Large intestine (tissue), 3 donors: Measurements from ENCODE around the gene SUSD1. TPM values are rescaled to one million over a fixed set of nuclear protein-coding genes. Genes with fewer than 3 reads are reported as not detected.
"Not testable (repeated sequence)": the region's sequence is repeated elsewhere in the genome, so short reads cannot be mapped to it uniquely, and the experiment has no call there.

Experiments
- DNase-seq, 2 donors: peaks; one replicate each; pipeline versions ENCODE4 v3.0.0 to v3.0.0-alpha.2; 2013
- H3K27ac ChIP-seq: one replicate; pipeline ENCODE4 v1.5.1; 2013; ENCODE audit warnings: low read length
- H3K27me3 ChIP-seq: 2 replicates; pipeline ENCODE4 v1.6.1; 2013; ENCODE audit warnings: low read length; ENCODE audit not compliant: control insufficient read depth, insufficient read depth
- H3K36me3 ChIP-seq: 2 replicates; pipeline ENCODE4 v1.6.1; 2013; ENCODE audit warnings: low read length; ENCODE audit not compliant: control insufficient read depth, insufficient read depth
- H3K4me1 ChIP-seq: one replicate; pipeline ENCODE4 v1.6.1; 2013; ENCODE audit warnings: low read length; ENCODE audit not compliant: control insufficient read depth, insufficient read depth
- H3K4me3 ChIP-seq: one replicate; pipeline ENCODE4 v1.5.1; 2013; ENCODE audit warnings: low read length
- H3K9me3 ChIP-seq: one replicate; pipeline ENCODE4 v1.6.1; 2013; ENCODE audit warnings: mild to moderate bottlenecking, low read depth, low read length, moderate library complexity; ENCODE audit not compliant: control insufficient read depth
- WGBS: methylation state at CpG from one replicate; pipeline ENCODE4 v1.1.5; 2013; ENCODE audit warnings: low lambda C conversion rate; ENCODE audit not compliant: insufficient coverage; 5-methylcytosine and 5-hydroxymethylcytosine counted together
- polyA plus RNA-seq: library from polyadenylated mRNA; unstranded; fragments of 120-200 nt; gene quantifications from one replicate; pipeline ENCODE4 v1.2.1, GENCODE V29; 2013

SUSD1 gene
- polyA plus RNA-seq, 1 donor, result 28.4 TPM

- not testable (repeated sequence) for H3K27ac ChIP-seq, H3K27me3 ChIP-seq, H3K4me3 ChIP-seq, DNase-seq, H3K9me3 ChIP-seq, H3K36me3 ChIP-seq, H3K4me1 ChIP-seq
- WGBS, result 100% methylated on average over 1 of the region's 1 CpG
Measured at GRCh38 chr9:112133806-112134205, 41.3 kb downstream of the SUSD1 start.

GRCh38 chr9:112132356-112132755 is 42.7 kb downstream of the SUSD1 start:
- no peaks in the 10 kb centered on the region for H3K9me3 ChIP-seq
- H3K27ac ChIP-seq, result no peak overlapping the region
- H3K4me1 ChIP-seq, result peaks cover 12% of the 10 kb centered on the region
- H3K36me3 ChIP-seq, result peaks cover 10% of the 10 kb centered on the region
- DNase-seq, result no peak
- WGBS, result no CpG with 5 or more reads among the region's 3 CpGs
- H3K27me3 ChIP-seq, result no peaks in the 10 kb centered on the region
- H3K4me3 ChIP-seq, result no peak overlapping the region

GRCh38 chr9:112130997-112131396 is 44.1 kb downstream of the SUSD1 start:
- WGBS, result no CpG with 5 or more reads among the region's 5 CpGs
- H3K27me3 ChIP-seq, result no peaks in the 10 kb centered on the region
- no peaks in the 10 kb centered on the region for H3K9me3 ChIP-seq
- H3K4me3 ChIP-seq, result no peak overlapping the region
- peaks cover 12% of the 10 kb centered on the region for H3K4me1 ChIP-seq
- DNase-seq, result peak; percentile 58 to 74
- peak overlapping the region; percentile 52 for H3K27ac ChIP-seq
- peaks cover 6% of the 10 kb centered on the region for H3K36me3 ChIP-seq

GRCh38 chr9:112130347-112130746 is 44.8 kb downstream of the SUSD1 start:
- peaks cover 15% of the 10 kb centered on the region for H3K4me1 ChIP-seq
- H3K36me3 ChIP-seq, result peaks cover 3% of the 10 kb centered on the region
- H3K9me3 ChIP-seq, result no peaks in the 10 kb centered on the region
- no peak overlapping the region for H3K4me3 ChIP-seq
- DNase-seq, result no peak
- no peaks in the 10 kb centered on the region for H3K27me3 ChIP-seq
- peak overlapping the region; percentile 46 for H3K27ac ChIP-seq
- 50% methylated on average over 1 of the region's 2 CpGs for WGBS

GRCh38 chr9:112129246-112129645 is 45.9 kb downstream of the SUSD1 start:
- peaks cover 15% of the 10 kb centered on the region for H3K4me1 ChIP-seq
- no peaks in the 10 kb centered on the region for H3K27me3 ChIP-seq
- no CpG with 5 or more reads among the region's 6 CpGs for WGBS
- no peak overlapping the region for H3K4me3 ChIP-seq
- no peak overlapping the region for H3K27ac ChIP-seq
- peaks cover 4% of the 10 kb centered on the region for H3K36me3 ChIP-seq
- no peaks in the 10 kb centered on the region for H3K9me3 ChIP-seq
- DNase-seq, result no peak

GRCh38 chr9:112128399-112128798 is 46.7 kb downstream of the SUSD1 start:
- not testable (repeated sequence) for H3K36me3 ChIP-seq, H3K9me3 ChIP-seq, H3K4me3 ChIP-seq, H3K27ac ChIP-seq, H3K27me3 ChIP-seq
- H3K4me1 ChIP-seq, result peaks cover 15% of the 10 kb centered on the region
- 100% methylated on average over 1 of the region's 5 CpGs for WGBS
- DNase-seq, result peak in 1 of 2 donors; percentile 41

GRCh38 chr9:112127281-112127680 is 47.8 kb downstream of the SUSD1 start:
- H3K36me3 ChIP-seq, result peaks cover 10% of the 10 kb centered on the region
- H3K27ac ChIP-seq, result no peak overlapping the region
- peaks cover 15% of the 10 kb centered on the region for H3K4me1 ChIP-seq
- no peaks in the 10 kb centered on the region for H3K9me3 ChIP-seq
- H3K27me3 ChIP-seq, result no peaks in the 10 kb centered on the region
- 20% methylated on average over 1 of the region's 3 CpGs for WGBS
- DNase-seq, result peak in 1 of 2 donors; percentile 55
- no peak overlapping the region for H3K4me3 ChIP-seq

GRCh38 chr9:112125951-112126388 is 49.1 kb downstream of the SUSD1 start:
- peaks cover 11% of the 10 kb centered on the region for H3K4me1 ChIP-seq
- H3K4me3 ChIP-seq, result no peak overlapping the region
- no peaks in the 10 kb centered on the region for H3K27me3 ChIP-seq
- H3K27ac ChIP-seq, result no peak overlapping the region
- H3K9me3 ChIP-seq, result no peaks in the 10 kb centered on the region
- H3K36me3 ChIP-seq, result peaks cover 18% of the 10 kb centered on the region
- no peak for DNase-seq
- WGBS, result no CpG with 5 or more reads among the region's 1 CpG

- Histone ChIP-seq H3K27ac (no peak overlapping the region), H3K4me1 (peaks cover 23% of the 10 kb centered on the region), H3K36me3 (peaks cover 18% of the 10 kb centered on the region), H3K4me3 (no peak overlapping the region), H3K9me3 (no peaks in the 10 kb centered on the region), H3K27me3 (no peaks in the 10 kb centered on the region)
- WGBS, result no CpG with 5 or more reads among the region's 5 CpGs
- no peak for DNase-seq
Measured at GRCh38 chr9:112124156-112124555, 50.9 kb downstream of the SUSD1 start.

GRCh38 chr9:112121633-112122032 is 53.5 kb downstream of the SUSD1 start:
- no peak for DNase-seq
- H3K36me3 ChIP-seq, result peaks cover 20% of the 10 kb centered on the region
- H3K27ac ChIP-seq, result no peak overlapping the region
- H3K4me3 ChIP-seq, result no peak overlapping the region
- no peaks in the 10 kb centered on the region for H3K27me3 ChIP-seq
- no peaks in the 10 kb centered on the region for H3K9me3 ChIP-seq
- 100% methylated on average over 1 of the region's 4 CpGs for WGBS
- H3K4me1 ChIP-seq, result peaks cover 23% of the 10 kb centered on the region

- Histone ChIP-seq H3K4me3 (no peak overlapping the region), H3K9me3 (no peaks in the 10 kb centered on the region), H3K27ac (peak overlapping the region; percentile 66), H3K36me3 (peaks cover 25% of the 10 kb centered on the region), H3K4me1 (peaks cover 20% of the 10 kb centered on the region), H3K27me3 (no peaks in the 10 kb centered on the region)
- DNase-seq, result peak in 1 of 2 donors; percentile 32
- WGBS, result no CpG with 5 or more reads among the region's 2 CpGs
Measured at GRCh38 chr9:112120439-112120925, 54.6 kb downstream of the SUSD1 start.
